ENCODE measurements around the gene TRNP1.

DNA sequence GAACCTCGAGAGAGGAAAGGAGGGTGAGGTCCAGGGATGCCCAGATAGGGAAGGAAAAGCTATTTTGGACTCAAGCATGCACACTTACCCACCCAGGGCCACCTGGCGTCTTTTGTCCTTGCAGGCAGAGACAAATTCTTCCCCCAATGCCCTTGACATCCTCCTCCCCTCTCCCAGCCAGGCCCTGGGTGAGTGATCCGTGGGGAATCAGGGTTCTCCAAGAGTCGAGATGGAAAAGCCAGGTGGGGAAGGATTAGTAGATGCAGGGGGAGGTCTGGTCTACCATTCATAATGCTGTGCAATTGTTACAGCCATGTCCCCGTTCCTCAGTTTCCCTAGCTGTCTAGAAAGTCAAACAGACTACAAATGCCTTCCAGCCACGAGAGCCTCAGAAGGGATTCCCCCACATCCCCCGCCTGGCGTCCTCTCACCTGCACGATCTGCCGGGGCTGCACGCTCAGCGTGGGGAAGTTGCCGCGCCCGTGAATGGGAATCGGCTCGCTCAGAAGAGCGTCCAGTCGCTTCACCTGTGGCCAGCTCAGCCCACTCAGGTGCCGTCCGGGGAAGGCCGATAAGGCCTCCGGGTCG lies 18.6 kb downstream of the TRNP1 start:
- TF ChIP-seq, protein P1, sequence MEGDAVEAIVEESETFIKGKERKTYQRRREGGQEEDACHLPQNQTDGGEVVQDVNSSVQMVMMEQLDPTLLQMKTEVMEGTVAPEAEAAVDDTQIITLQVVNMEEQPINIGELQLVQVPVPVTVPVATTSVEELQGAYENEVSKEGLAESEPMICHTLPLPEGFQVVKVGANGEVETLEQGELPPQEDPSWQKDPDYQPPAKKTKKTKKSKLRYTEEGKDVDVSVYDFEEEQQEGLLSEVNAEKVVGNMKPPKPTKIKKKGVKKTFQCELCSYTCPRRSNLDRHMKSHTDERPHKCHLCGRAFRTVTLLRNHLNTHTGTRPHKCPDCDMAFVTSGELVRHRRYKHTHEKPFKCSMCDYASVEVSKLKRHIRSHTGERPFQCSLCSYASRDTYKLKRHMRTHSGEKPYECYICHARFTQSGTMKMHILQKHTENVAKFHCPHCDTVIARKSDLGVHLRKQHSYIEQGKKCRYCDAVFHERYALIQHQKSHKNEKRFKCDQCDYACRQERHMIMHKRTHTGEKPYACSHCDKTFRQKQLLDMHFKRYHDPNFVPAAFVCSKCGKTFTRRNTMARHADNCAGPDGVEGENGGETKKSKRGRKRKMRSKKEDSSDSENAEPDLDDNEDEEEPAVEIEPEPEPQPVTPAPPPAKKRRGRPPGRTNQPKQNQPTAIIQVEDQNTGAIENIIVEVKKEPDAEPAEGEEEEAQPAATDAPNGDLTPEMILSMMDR (IDR thresholded peaks at IDR 0.05): no peak
- TF ChIP-seq POLR2A (IDR thresholded peaks at IDR 0.05): no peak
